Activated T-cell treated with anti-CD3 and anti-CD28 coated beads for 48 hours (primary cell): Measurements from ENCODE around the gene LRP1B.

Experiments
- DNase-seq: peaks from one replicate; pipeline ENCODE4 v3.0.0-alpha.2; 2020; ENCODE audit warnings: low read depth

The LRP1B gene

GRCh38 chr2:141508806-141509595 lies 621.8 kb downstream of the LRP1B start:
- no peak for DNase-seq

GRCh38 chr2:141508086-141508752 lies 622.6 kb downstream of the LRP1B start:
- no peak for DNase-seq

GRCh38 chr2:141506135-141506534 lies 624.7 kb downstream of the LRP1B start:
- no peak for DNase-seq

- DNase-seq = no peak
These were observed 629.1 kb downstream of the LRP1B start for GRCh38 chr2:141501752-141502151.

- no peak for DNase-seq
These were observed 631.7 kb downstream of the LRP1B start for GRCh38 chr2:141499123-141499522.

- DNase-seq = no peak
These were observed 632.3 kb downstream of the LRP1B start for GRCh38 chr2:141498561-141498960.

- no peak for DNase-seq
These were observed 633.5 kb downstream of the LRP1B start for GRCh38 chr2:141497272-141497671.

GRCh38 chr2:141496810-141497209 lies 634.0 kb downstream of the LRP1B start:
- DNase-seq = no peak

- DNase-seq = no peak
These were observed 636.9 kb downstream of the LRP1B start for GRCh38 chr2:141493936-141494335.

- DNase-seq = no peak
These were observed 638.0 kb downstream of the LRP1B start for GRCh38 chr2:141492816-141493215.

GRCh38 chr2:141490886-141491285 lies 639.9 kb downstream of the LRP1B start:
- DNase-seq = no peak

- no peak for DNase-seq
These were observed 648.1 kb downstream of the LRP1B start for GRCh38 chr2:141482697-141483096.

GRCh38 chr2:141475801-141476200 lies 655.0 kb downstream of the LRP1B start:
- no peak for DNase-seq

- DNase-seq = no peak
These were observed 662.1 kb downstream of the LRP1B start for GRCh38 chr2:141468761-141469160.

- DNase-seq = no peak
These were observed 663.5 kb downstream of the LRP1B start for GRCh38 chr2:141467331-141467730.

GRCh38 chr2:141464995-141465394 lies 665.8 kb downstream of the LRP1B start:
- no peak for DNase-seq

GRCh38 chr2:141458351-141458750 lies 672.5 kb downstream of the LRP1B start:
- DNase-seq = no peak

GRCh38 chr2:141455877-141456276 lies 674.9 kb downstream of the LRP1B start:
- DNase-seq = no peak

- DNase-seq = no peak
These were observed 675.5 kb downstream of the LRP1B start for GRCh38 chr2:141455211-141455826.

- DNase-seq = no peak
These were observed 690.7 kb downstream of the LRP1B start for GRCh38 chr2:141440072-141440635.

- DNase-seq = no peak
These were observed 691.3 kb downstream of the LRP1B start for GRCh38 chr2:141439524-141439923.

- DNase-seq = no peak
These were observed 692.3 kb downstream of the LRP1B start for GRCh38 chr2:141438536-141438935.

- DNase-seq = no peak
These were observed 693.3 kb downstream of the LRP1B start for GRCh38 chr2:141437521-141437920.
